ENCODE measurements around the gene WDR90. TPM values are rescaled to one million over a fixed set of nuclear protein-coding genes. Genes with fewer than 3 reads are reported as not detected.

Gene WDR90
- total and polyA plus RNA-seq, 2 of the 13 experiments (the other 11 are each of a cell fraction or from before 2014, with no cell fraction given), result 14.9 to 28.9 TPM

DNA sequence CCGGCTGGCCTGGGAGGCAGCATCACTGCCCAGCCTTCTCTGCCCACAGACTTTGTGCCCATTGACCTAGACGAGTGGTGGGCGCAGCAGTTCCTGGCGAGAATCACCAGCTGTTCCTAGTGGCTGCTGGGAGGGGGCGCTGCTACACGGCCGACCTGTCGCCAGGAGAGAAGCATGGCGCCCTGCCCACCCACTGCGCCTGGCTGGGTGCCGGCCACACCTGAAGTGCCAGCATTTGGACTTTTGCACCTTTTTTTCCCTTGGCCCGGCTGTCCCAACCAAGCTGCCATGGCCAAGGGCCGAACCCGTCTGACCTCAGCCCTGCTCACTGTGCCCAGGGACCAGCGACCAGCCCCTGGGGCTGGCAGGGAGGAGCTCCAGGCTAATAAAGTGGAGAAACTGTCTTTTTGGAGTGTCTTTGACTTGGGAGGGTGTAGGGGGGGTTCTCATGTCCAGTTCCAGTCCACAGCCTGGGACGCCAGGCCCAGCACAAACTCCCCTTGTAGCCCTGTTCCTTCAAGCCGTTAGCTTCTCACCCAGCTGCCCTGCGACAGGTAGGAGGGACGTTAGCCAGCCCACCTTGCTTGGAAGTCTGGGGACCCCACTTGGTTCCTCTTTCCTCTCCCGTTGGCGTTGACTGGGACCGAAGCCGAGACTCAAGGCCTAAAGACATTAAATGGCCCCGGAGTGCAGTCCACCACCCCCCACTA lies 939 bp upstream of the WDR90 start (continued):
- TF ChIP-seq SUZ12 (IDR thresholded peaks at IDR 0.05; ENCODE audit: low read depth, low read length) (no peak), ZNF660 (CRISPR knock-in tag; IDR thresholded peaks at IDR 0.05; ENCODE audit: borderline replicate concordance, low read depth) (no peak), SNAPC4 (CRISPR knock-in tag; IDR thresholded peaks at IDR 0.05) (no peak), ZBED4 (CRISPR knock-in tag; IDR thresholded peaks at IDR 0.05; ENCODE audit: borderline replicate concordance) (no peak), ZNF552 (CRISPR knock-in tag; IDR thresholded peaks at IDR 0.05; ENCODE audit: borderline replicate concordance) (no peak), GPBP1L1 (CRISPR knock-in tag; IDR thresholded peaks at IDR 0.05) (no peak), TCF7L2 (IDR thresholded peaks at IDR 0.05; ENCODE audit: low read depth, low read length) (no peak), SP5 (CRISPR knock-in tag; IDR thresholded peaks at IDR 0.05; ENCODE audit: borderline replicate concordance, low read depth) (peak; percentile 38; the same call in 1 of the 2 replicates), ZNF639 (CRISPR knock-in tag; conservative IDR thresholded peaks at IDR 0.05) (no peak), CHCHD3 (CRISPR knock-in tag; IDR thresholded peaks at IDR 0.05) (no peak), NBN (conservative IDR thresholded peaks at IDR 0.05) (no peak), IKZF4 (CRISPR knock-in tag; IDR thresholded peaks at IDR 0.05; ENCODE audit: borderline replicate concordance, low read depth, not compliant biosample characterization) (no peak), RELA (CRISPR knock-in tag; IDR thresholded peaks at IDR 0.05) (no peak), CBFB (CRISPR knock-in tag; IDR thresholded peaks at IDR 0.05) (no peak)
- TF ChIP-seq, protein P1, sequence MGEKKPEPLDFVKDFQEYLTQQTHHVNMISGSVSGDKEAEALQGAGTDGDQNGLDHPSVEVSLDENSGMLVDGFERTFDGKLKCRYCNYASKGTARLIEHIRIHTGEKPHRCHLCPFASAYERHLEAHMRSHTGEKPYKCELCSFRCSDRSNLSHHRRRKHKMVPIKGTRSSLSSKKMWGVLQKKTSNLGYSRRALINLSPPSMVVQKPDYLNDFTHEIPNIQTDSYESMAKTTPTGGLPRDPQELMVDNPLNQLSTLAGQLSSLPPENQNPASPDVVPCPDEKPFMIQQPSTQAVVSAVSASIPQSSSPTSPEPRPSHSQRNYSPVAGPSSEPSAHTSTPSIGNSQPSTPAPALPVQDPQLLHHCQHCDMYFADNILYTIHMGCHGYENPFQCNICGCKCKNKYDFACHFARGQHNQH (CRISPR knock-in tag; IDR thresholded peaks at IDR 0.05), result no peak; the same call in 1 of the 2 replicates
